PC-3 (cell line): ENCODE data around the gene TMEM163.
"Not testable (repeated sequence)": the region's sequence is repeated elsewhere in the genome, so short reads cannot be mapped to it uniquely, and the experiment has no call there.

Experiments
- CTCF ChIP-seq: fragments of 300-600 bp; sonication (generic); conservative IDR thresholded peaks from 2 replicates; pipeline ENCODE4 v1.5.1; 2017; ENCODE audit warnings: antibody characterized with exemption, low read depth, mild to moderate bottlenecking, low read length
- EZH2 ChIP-seq: fragments of 300-600 bp; sonication (generic); IDR thresholded peaks from one replicate; pipeline ENCODE4 v1.6.1; 2017; ENCODE audit warnings: antibody characterized with exemption, mild to moderate bottlenecking, low read length; ENCODE audit not compliant: unreplicated experiment
- EZH2phosphoT487 ChIP-seq: fragments of 300-600 bp; sonication (generic); IDR thresholded peaks from 2 replicates; pipeline ENCODE4 v1.6.1; 2018; ENCODE audit warnings: mild to moderate bottlenecking, antibody characterized with exemption, low read length, borderline replicate concordance

GRCh38 chr2:134564955-134565354 is 153.8 kb downstream of the TMEM163 start:
- TF ChIP-seq CTCF, EZH2phosphoT487, EZH2: not testable (repeated sequence)
